Endothelial cell (in vitro differentiated cells): ENCODE data around the gene MRPL48. TPM values are rescaled to one million over a fixed set of nuclear protein-coding genes. Genes with fewer than 3 reads are reported as not detected.
"Not testable (repeated sequence)": the region's sequence is repeated elsewhere in the genome, so short reads cannot be mapped to it uniquely, and the experiment has no call there.

Source experiments
- DNase-seq: peaks from one replicate; pipeline ENCODE4 v3.0.0; 2021; ENCODE audit warnings: low spot score
- H3K27ac Mint-ChIP-seq: one replicate; pipeline ENCODE4 v1.8.0; 2021; ENCODE audit warnings: mixed read lengths, inconsistent platforms; ENCODE audit not compliant: unreplicated experiment
- H3K27me3 Mint-ChIP-seq: one replicate; pipeline ENCODE4 v1.8.0; 2021; ENCODE audit warnings: mild to moderate bottlenecking, moderate library complexity, mixed read lengths, inconsistent platforms; ENCODE audit not compliant: unreplicated experiment
- H3K36me3 Mint-ChIP-seq: one replicate; pipeline ENCODE4 v1.8.0; 2021; ENCODE audit warnings: mild to moderate bottlenecking, low read depth, mixed read lengths, inconsistent platforms; ENCODE audit not compliant: unreplicated experiment
- H3K4me1 Mint-ChIP-seq: one replicate; pipeline ENCODE4 v1.8.0; 2021; ENCODE audit warnings: mild to moderate bottlenecking, mixed read lengths, inconsistent platforms; ENCODE audit not compliant: unreplicated experiment
- H3K4me3 Mint-ChIP-seq: one replicate; pipeline ENCODE4 v1.8.0; 2021; ENCODE audit warnings: mild to moderate bottlenecking, mixed read lengths, inconsistent platforms; ENCODE audit not compliant: unreplicated experiment
- H3K9me3 Mint-ChIP-seq: one replicate; pipeline ENCODE4 v1.8.0; 2021; ENCODE audit warnings: mixed read lengths, inconsistent platforms; ENCODE audit not compliant: unreplicated experiment
- CTCF ChIP-seq: fragments of 200-600 bp; sonication (generic); IDR thresholded peaks from one replicate; pipeline ENCODE4 v1.5.0; 2021; ENCODE audit warnings: antibody characterized with exemption; ENCODE audit not compliant: unreplicated experiment
- total RNA-seq: library from RNA; stranded (reverse); fragmentation: NEBNext Ultra II Directional; extraction: Animal tissue kit (Norgen Biotek cat#: 25700); gene quantifications from one replicate; pipeline ENCODE4 v1.2.1, GENCODE V29; 2021; ENCODE audit not compliant: unreplicated experiment

Gene MRPL48
- total RNA-seq, 1 donor from 2014 or later, result 21.7 TPM

- Mint-ChIP-seq H3K27ac (peak overlapping the region; percentile 55), H3K36me3 (peaks cover 5% of the 10 kb centered on the region), H3K4me3 (no peak overlapping the region), H3K9me3 (no peaks in the 10 kb centered on the region), H3K27me3 (no peaks in the 10 kb centered on the region), H3K4me1 (no peaks in the 10 kb centered on the region)
- no peak for DNase-seq
- TF ChIP-seq CTCF, result no peak
These were observed 38.6 kb upstream of the MRPL48 start for GRCh38 chr11:73749118-73749517.

- no peaks in the 10 kb centered on the region for H3K4me1 Mint-ChIP-seq
- DNase-seq, result no peak
- no peak overlapping the region for H3K4me3 Mint-ChIP-seq
- H3K9me3 Mint-ChIP-seq, result no peaks in the 10 kb centered on the region
- H3K36me3 Mint-ChIP-seq, result peaks cover 5% of the 10 kb centered on the region
- no peak overlapping the region for H3K27ac Mint-ChIP-seq
- no peaks in the 10 kb centered on the region for H3K27me3 Mint-ChIP-seq
- TF ChIP-seq CTCF, result no peak
These were observed 37.4 kb upstream of the MRPL48 start for GRCh38 chr11:73750228-73750627.

- not testable (repeated sequence) for H3K27ac Mint-ChIP-seq, H3K4me3 Mint-ChIP-seq, H3K27me3 Mint-ChIP-seq, H3K4me1 Mint-ChIP-seq, H3K9me3 Mint-ChIP-seq, H3K36me3 Mint-ChIP-seq, DNase-seq
These were observed 36.8 kb upstream of the MRPL48 start for GRCh38 chr11:73750862-73751261.

- no peak for TF ChIP-seq CTCF
- no peak overlapping the region for H3K4me3 Mint-ChIP-seq
- no peaks in the 10 kb centered on the region for H3K27me3 Mint-ChIP-seq
- no peak for DNase-seq
- H3K4me1 Mint-ChIP-seq, result peaks cover 4% of the 10 kb centered on the region
- H3K36me3 Mint-ChIP-seq, result peaks cover 5% of the 10 kb centered on the region
- H3K9me3 Mint-ChIP-seq, result no peaks in the 10 kb centered on the region
- H3K27ac Mint-ChIP-seq, result no peak overlapping the region
These were observed 35.3 kb upstream of the MRPL48 start for GRCh38 chr11:73752216-73752867.

- TF ChIP-seq CTCF, result no peak
- Mint-ChIP-seq H3K27me3 (no peaks in the 10 kb centered on the region), H3K4me3 (no peak overlapping the region), H3K4me1 (peaks cover 7% of the 10 kb centered on the region), H3K36me3 (peaks cover 5% of the 10 kb centered on the region), H3K27ac (no peak overlapping the region), H3K9me3 (no peaks in the 10 kb centered on the region)
- no peak for DNase-seq
These were observed 34.8 kb upstream of the MRPL48 start for GRCh38 chr11:73752903-73753302.
